ENCODE results near the gene PSMA8. TPM values are rescaled to one million over a fixed set of nuclear protein-coding genes. Genes with fewer than 3 reads are reported as not detected.

PSMA8 gene
- total RNA-seq, 1 donor from 2014 or later = not detected

DNA sequence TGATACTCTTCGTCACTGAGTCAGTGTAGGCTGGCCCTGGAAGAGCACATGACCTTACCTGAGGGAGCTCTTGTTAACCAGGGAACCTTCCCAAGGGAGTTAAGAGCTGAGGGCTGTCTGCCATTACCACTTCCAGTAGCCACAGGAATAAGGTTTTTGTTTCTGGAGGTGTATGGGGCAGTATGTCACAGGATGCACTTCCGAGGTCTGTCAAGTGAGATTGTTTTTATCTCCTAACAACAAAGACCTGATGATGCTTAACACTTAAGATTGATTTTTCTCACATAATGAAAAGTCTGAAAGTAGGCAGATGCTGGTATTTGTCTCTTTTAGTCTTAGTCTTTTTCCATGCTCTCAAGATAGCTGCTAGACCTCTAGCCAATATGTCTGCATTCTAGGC is 41.8 kb downstream of the PSMA8 start:
- Histone ChIP-seq H3K9me3 (ENCODE audit: insufficient read depth, low read depth, low read length) (no peaks in the 10 kb centered on the region), H3K4me3 (ENCODE audit: insufficient read depth, low read depth, low read length) (no peak overlapping the region), H3K27ac (ENCODE audit: low read depth, low read length) (no peak overlapping the region), H2AFZ (ENCODE audit: low read depth, low read length) (no peak overlapping the region), H3K4me2 (ENCODE audit: low read length) (no peak overlapping the region), H4K20me1 (ENCODE audit: insufficient read depth, low read length) (no peaks in the 10 kb centered on the region), H3K79me2 (ENCODE audit: insufficient read depth, low read length) (no peaks in the 10 kb centered on the region), H3K27me3 (ENCODE audit: insufficient read depth, low read length) (no peaks in the 10 kb centered on the region), H3K36me3 (ENCODE audit: insufficient read depth, low read length) (no peaks in the 10 kb centered on the region), H3K9ac (ENCODE audit: low read length) (no peak overlapping the region), H3K4me1 (ENCODE audit: insufficient read depth, low read length) (no peaks in the 10 kb centered on the region)
- no peak for TF ChIP-seq EZH2 (IDR thresholded peaks at IDR 0.05; ENCODE audit: insufficient read depth, low read length)
- TF ChIP-seq, protein P1, sequence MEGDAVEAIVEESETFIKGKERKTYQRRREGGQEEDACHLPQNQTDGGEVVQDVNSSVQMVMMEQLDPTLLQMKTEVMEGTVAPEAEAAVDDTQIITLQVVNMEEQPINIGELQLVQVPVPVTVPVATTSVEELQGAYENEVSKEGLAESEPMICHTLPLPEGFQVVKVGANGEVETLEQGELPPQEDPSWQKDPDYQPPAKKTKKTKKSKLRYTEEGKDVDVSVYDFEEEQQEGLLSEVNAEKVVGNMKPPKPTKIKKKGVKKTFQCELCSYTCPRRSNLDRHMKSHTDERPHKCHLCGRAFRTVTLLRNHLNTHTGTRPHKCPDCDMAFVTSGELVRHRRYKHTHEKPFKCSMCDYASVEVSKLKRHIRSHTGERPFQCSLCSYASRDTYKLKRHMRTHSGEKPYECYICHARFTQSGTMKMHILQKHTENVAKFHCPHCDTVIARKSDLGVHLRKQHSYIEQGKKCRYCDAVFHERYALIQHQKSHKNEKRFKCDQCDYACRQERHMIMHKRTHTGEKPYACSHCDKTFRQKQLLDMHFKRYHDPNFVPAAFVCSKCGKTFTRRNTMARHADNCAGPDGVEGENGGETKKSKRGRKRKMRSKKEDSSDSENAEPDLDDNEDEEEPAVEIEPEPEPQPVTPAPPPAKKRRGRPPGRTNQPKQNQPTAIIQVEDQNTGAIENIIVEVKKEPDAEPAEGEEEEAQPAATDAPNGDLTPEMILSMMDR (IDR thresholded peaks at IDR 0.05; ENCODE audit: insufficient read depth, low read depth, low read length) = no peak
- Mint-ChIP-seq H3K36me3 (ENCODE audit: low read depth, unreplicated experiment) (no peaks in the 10 kb centered on the region), H3K27ac (ENCODE audit: unreplicated experiment) (no peak overlapping the region), H3K4me3 (ENCODE audit: unreplicated experiment) (no peak overlapping the region), H3K4me1 (ENCODE audit: low read depth, unreplicated experiment) (no peaks in the 10 kb centered on the region), H3K27me3 (ENCODE audit: low read depth, unreplicated experiment) (no peaks in the 10 kb centered on the region), H3K9me3 (ENCODE audit: unreplicated experiment) (no peaks in the 10 kb centered on the region)
- no peak for DNase-seq (ENCODE audit: low read depth)
- no peak for FAIRE-seq

DNA sequence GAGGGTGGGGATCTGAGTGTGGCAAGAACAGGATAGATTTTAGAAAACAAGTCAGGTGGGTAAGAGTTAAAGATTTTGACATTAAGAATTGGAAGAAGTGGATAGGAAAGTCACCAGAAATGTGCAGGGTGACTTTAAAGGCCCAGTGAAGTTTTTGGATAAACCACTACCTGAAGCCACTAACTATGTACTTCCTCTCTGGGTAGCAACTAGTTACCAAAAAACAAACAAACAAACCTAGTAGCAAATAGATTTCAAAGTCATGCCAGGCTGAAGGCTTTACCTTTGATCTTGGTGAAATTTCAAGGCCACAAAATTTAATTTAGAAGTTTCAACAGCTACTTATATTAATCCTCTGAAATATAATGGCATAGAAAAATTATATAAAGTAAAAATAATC is 42.5 kb downstream of the PSMA8 start:
- DNase-seq (ENCODE audit: low read depth) = no peak
- Mint-ChIP-seq H3K4me3 (ENCODE audit: unreplicated experiment) (no peak overlapping the region), H3K4me1 (ENCODE audit: low read depth, unreplicated experiment) (no peaks in the 10 kb centered on the region), H3K27me3 (ENCODE audit: low read depth, unreplicated experiment) (no peaks in the 10 kb centered on the region), H3K36me3 (ENCODE audit: low read depth, unreplicated experiment) (no peaks in the 10 kb centered on the region), H3K27ac (ENCODE audit: unreplicated experiment) (no peak overlapping the region), H3K9me3 (ENCODE audit: unreplicated experiment) (no peaks in the 10 kb centered on the region)
- no peaks in the 10 kb centered on the region for H3K9me3 ChIP-seq (ENCODE audit: insufficient read depth, low read depth, low read length)
- no peak overlapping the region for H3K4me3 ChIP-seq (ENCODE audit: insufficient read depth, low read depth, low read length)
- H3K4me1 ChIP-seq (ENCODE audit: insufficient read depth, low read length) = no peaks in the 10 kb centered on the region
- no peaks in the 10 kb centered on the region for H3K36me3 ChIP-seq (ENCODE audit: insufficient read depth, low read length)
- TF ChIP-seq, protein P1 (IDR thresholded peaks at IDR 0.05; ENCODE audit: insufficient read depth, low read depth, low read length) = no peak
- TF ChIP-seq EZH2 (IDR thresholded peaks at IDR 0.05; ENCODE audit: insufficient read depth, low read length) = no peak
- no peak overlapping the region for H3K4me2 ChIP-seq (ENCODE audit: low read length)
- H3K79me2 ChIP-seq (ENCODE audit: insufficient read depth, low read length) = no peaks in the 10 kb centered on the region
- no peak overlapping the region for H2AFZ ChIP-seq (ENCODE audit: low read depth, low read length)
- no peak for FAIRE-seq
- H3K9ac ChIP-seq (ENCODE audit: low read length) = no peak overlapping the region
- no peak overlapping the region for H3K27ac ChIP-seq (ENCODE audit: low read depth, low read length)
- no peaks in the 10 kb centered on the region for H4K20me1 ChIP-seq (ENCODE audit: insufficient read depth, low read length)
- H3K27me3 ChIP-seq (ENCODE audit: insufficient read depth, low read length) = no peaks in the 10 kb centered on the region

DNA sequence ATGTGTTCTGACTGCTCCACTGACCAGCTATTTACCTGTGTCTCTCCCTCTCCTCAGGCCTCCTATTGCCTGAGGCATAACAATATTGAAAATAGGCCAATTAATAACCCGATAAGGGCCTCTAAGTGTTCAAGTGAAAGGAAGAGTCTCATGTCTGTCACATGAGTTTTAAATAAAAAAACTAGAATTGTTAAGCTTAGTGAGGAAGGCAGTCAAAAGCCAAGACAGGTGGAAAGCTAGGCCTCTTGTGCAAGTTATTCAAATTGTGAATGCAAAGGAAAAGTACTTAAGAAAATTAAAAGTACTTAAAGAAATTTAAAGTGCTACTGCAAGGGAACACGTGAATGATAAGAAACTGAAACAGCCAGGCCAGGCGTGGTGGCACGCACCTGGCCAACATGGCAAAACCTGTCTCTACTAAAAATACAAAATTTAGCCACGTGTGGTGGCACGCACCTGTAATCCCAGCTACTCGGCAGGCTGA is 47.7 kb downstream of the PSMA8 start:
- no peak for FAIRE-seq

More for the DNA sequence above, 47.7 kb downstream of the PSMA8 start:
- H3K4me2 ChIP-seq (ENCODE audit: low read length) = no peak overlapping the region
- H3K36me3 ChIP-seq (ENCODE audit: insufficient read depth, low read length) = no peaks in the 10 kb centered on the region
- no peak for DNase-seq (ENCODE audit: low read depth)
- H3K79me2 ChIP-seq (ENCODE audit: insufficient read depth, low read length) = no peaks in the 10 kb centered on the region
- no peak overlapping the region for H2AFZ ChIP-seq (ENCODE audit: low read depth, low read length)
- H4K20me1 ChIP-seq (ENCODE audit: insufficient read depth, low read length) = no peaks in the 10 kb centered on the region
- no peaks in the 10 kb centered on the region for H3K4me1 ChIP-seq (ENCODE audit: insufficient read depth, low read length)
- H3K27me3 ChIP-seq (ENCODE audit: insufficient read depth, low read length) = no peaks in the 10 kb centered on the region
- no peak overlapping the region for H3K4me3 Mint-ChIP-seq (ENCODE audit: unreplicated experiment)
- no peaks in the 10 kb centered on the region for H3K9me3 ChIP-seq (ENCODE audit: insufficient read depth, low read depth, low read length)
- peaks cover 4% of the 10 kb centered on the region for H3K9me3 Mint-ChIP-seq (ENCODE audit: unreplicated experiment)
- no peak overlapping the region for H3K9ac ChIP-seq (ENCODE audit: low read length)
- TF ChIP-seq, protein P1 (IDR thresholded peaks at IDR 0.05; ENCODE audit: insufficient read depth, low read depth, low read length) = no peak
- TF ChIP-seq EZH2 (IDR thresholded peaks at IDR 0.05; ENCODE audit: insufficient read depth, low read length) = no peak
- no peaks in the 10 kb centered on the region for H3K27me3 Mint-ChIP-seq (ENCODE audit: low read depth, unreplicated experiment)
- no peaks in the 10 kb centered on the region for H3K36me3 Mint-ChIP-seq (ENCODE audit: low read depth, unreplicated experiment)
- no peak overlapping the region for H3K27ac ChIP-seq (ENCODE audit: low read depth, low read length)
- no peak overlapping the region for H3K27ac Mint-ChIP-seq (ENCODE audit: unreplicated experiment)
- H3K4me1 Mint-ChIP-seq (ENCODE audit: low read depth, unreplicated experiment) = peaks cover 6% of the 10 kb centered on the region
- no peak overlapping the region for H3K4me3 ChIP-seq (ENCODE audit: insufficient read depth, low read depth, low read length)
